Medulla oblongata (tissue), 1 donor: ENCODE results near the gene GREM2.
A peak's percentile ranks its signal among the peaks of the same experiment; 100 is the strongest.

ENCODE experiments used
- DNase-seq: peaks from one replicate; pipeline ENCODE4 v3.0.0-alpha.2; 2015; ENCODE audit errors: extremely low spot score

GREM2 gene

DNA sequence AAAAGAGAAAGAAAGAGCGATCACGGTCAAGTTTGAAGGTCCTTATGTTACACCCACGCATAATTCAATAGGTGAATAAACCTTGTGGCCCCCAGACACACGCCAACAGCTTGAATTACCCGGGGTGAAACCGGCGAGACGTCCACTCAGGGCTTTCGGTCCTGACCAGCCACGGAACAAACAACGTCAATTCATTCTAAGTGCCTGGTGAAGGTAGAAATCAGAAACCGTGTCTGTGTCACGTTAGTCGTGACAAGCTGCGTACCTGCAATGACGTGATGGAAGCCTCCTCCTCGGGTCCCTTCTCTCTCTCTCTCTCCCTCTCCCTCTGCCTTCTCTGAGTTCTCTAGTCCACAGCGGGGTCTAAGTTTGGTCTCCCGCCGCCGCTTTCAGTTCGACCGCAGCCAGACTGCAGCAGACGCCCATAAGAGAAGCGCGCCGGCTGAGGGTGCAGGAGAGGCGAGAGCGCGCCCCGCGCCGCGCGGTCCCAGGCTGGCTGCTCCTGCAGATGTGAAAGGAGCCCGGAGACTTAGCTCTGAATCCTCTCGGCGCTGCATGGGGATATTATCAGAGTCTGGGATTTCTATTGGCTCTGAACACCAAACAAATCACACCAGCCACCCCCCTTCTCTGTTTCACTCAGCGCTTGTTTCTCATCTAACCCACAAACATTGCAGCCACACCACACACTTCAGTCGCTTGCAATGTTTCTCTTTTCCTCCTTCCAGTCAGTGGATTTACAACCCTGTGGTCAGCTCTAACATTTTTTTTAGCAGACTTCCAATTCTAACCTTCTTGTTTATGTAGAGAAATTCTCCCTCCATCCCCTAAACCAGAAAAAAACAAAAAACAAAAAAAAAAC lies at the start of gene GREM2:
Gene GREM2 (minus strand): TSS at position 537 of the 862 bp plus-strand sequence. CDS start 118,680 bp downstream, outside the sequence.
- peak; percentile 40 for DNase-seq

DNA sequence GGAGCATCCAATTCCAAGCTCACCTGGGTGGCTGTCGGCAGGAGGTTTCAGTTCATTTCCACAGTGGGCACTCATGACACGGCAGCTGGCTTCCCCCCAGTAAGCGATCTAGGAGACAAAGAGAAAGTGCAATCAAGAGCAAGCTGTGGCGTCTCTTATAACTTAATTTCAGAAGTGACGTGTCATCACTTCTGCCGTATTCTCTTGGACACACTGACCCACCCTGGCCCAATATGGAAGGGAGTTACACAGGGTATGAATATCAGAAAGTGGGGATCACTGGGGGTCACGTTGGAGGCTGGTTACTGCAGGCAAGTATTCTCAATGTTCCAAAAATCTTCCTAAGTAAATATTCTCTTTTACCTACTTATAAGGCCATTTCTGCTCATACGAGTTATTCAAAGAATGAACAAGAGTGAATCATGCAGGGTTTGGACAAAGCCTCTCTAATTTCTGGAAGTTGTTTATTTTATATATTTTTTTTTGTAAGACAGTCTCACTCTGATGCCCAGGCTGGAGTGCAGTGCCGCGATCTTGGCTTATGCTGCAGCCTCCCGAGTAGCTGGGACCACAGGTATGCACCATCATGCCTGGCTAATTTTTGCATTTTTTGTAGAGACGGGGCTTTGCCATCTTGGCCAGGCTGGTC lies 46.5 kb upstream of the GREM2 start:
- no peak for DNase-seq

DNA sequence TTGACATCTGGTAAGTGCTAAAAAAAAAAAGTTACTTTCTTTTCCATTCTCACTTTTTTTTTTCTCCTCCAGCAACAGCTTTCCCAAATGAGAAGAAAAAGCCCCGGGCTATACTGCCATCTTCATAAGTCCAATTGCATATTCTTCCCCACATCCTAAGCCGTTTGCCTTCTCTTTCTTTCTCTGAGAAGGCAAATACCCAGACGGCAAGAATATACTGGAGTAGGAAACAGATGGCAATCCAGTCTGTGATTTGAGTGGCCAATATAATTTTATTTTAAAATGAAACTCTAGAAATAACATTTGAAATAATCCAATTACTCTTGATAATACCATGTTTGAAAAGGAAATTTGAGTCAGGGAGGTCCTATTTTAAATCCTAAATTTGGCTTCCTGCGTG lies 44.6 kb upstream of the GREM2 start:
- no peak for DNase-seq

DNA sequence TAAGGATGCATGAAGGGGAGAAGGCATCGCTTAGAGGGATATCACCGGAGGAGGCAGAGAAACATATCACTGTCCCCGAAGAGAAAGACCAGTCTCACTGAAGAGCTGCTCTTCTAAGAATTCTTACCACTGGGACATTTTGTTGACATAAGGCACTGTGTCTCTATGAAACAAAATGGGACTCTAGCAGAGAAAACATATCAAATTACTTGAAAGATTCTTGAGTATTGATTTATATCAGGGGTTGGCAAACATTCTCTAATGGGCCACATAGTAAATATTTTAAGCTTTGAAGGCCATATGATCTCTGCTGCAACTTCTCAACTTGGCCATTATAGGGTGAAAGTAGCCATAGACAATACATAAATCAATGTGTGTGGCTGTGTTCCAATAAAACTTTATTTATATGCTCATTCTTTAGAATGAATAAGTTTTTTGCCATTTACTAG lies 41.0 kb upstream of the GREM2 start:
- DNase-seq, result no peak

DNA sequence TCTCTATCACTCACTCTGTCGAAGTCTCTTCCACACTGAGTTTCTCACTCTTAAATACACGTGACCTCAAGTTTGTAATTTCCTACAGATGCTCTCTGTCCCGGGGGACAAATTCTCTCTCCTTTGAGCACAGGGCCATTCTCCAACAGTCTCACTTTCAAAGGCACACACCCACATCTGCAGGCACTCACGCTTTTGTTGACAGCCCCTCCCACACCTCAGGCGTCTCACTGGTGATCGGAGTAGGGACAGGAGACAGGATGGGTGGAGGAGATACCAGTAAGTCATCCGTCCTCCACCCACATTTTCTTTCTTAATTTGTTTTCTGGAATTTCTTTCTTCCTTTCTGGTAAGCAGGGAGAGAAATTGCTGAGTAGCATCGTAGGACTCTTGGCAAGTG lies 40.6 kb upstream of the GREM2 start:
- DNase-seq, result no peak

DNA sequence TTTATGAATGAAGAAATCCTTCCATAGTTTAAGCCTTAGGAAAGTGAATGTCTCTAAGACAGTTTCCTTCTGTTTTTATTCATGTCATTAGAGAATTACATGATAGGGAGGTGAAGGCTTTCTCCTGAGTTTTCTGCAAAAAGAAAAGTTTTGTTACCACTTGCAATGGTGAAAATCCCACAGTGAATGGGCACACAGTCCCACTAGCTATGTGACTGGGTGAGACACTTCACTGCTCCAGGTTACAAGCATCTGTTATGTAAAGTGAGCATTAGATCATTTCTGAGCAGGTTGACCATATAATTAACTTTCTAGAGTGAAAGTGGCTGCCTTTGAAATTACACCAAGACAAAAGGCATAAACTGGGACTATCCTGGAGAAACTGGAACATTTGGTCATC lies 38.9 kb upstream of the GREM2 start:
- DNase-seq, result no peak

DNA sequence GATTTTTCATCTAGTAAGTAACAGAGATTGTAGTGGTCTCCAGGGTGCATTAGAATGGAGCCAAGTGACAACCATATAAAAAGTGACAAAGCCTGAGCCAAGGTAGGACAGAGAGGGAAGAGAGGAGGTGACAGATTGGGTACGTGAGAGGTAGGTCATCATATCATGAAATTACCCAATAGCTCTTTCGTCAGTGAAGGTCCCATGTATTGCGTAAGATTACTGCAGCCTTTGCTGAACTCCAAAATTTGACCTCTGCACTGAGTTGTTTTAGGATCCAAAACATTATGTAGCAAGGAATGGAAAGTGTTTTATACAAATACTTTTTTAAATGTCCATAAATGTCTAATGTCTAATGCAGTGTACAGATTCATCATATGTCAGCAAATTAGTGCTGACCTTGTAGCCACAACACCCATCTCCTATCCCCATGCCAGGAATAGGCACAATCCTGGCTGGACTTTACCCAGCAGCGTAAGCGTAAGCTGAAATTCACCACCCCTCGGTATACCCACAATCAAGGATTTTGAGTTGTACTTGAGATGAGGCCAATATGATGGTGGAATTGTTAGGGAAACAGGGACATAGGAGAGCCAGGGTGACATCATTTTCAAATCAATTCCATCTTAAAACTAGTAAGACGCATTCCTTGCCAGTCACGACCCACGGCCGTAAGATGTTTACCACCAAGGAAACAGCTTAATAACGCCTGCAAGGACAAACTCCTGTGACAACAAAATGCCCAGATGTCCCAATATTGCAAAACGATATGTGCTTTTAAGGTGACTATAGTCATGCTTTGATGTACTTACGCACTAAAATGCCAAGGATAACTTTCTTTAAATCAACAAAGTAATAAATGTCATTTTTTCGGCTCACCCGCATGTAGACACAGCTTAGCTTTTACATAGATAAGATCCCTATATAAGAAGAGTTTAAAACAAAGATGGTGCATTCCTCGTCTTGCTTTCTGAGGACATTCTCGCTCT lies 38.1 kb upstream of the GREM2 start:
- DNase-seq, result no peak

DNA sequence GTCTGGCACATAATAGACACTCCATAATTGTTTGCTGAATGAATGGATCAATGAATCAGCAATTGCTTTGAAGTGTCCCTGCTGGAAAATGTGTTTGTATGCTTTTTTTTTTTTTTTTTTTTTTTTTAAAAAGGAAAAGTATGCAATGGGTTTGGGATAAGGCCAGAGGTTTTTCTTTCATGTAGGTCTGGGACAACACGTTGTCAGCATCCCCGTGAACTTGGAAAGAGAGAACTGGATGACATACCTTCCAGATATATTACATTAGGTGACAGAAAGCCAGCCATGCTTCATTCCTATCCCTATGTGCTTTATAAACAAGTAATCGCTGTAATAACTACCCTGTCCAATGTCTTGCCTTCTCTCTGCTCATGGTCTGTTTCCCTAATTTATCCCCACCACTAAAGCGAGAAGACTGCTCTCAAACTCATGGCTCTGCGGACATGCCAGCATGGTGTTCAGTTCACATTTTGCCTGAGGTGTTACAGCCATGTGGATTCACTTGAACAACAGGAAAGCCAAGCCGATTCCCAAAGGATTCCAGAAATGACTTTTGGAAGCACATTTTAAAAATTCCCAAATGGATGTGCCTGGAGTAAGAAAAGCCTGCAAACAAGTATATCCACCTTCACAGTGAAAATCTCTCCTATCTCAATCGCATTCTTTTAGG lies 34.8 kb upstream of the GREM2 start:
- no peak for DNase-seq

DNA sequence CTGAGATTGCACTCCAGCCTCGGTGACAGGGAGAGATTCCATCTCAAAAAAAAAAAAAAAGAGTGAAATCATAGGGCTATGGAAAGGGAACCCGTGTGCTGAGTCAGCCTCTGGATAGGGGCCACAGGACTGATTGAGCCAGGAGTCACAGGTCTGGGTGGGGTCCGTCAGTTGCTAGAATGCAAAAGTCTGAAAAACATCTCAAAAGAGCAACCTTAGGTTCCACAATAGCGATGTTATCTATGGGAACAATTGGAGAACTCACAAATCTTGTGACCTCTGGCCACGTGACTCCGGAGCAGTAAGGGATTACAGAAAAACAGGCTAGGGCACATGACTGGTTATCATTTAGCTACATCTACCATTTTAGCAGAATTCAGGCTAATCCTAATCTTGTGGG lies 32.8 kb upstream of the GREM2 start:
- no peak for DNase-seq

DNA sequence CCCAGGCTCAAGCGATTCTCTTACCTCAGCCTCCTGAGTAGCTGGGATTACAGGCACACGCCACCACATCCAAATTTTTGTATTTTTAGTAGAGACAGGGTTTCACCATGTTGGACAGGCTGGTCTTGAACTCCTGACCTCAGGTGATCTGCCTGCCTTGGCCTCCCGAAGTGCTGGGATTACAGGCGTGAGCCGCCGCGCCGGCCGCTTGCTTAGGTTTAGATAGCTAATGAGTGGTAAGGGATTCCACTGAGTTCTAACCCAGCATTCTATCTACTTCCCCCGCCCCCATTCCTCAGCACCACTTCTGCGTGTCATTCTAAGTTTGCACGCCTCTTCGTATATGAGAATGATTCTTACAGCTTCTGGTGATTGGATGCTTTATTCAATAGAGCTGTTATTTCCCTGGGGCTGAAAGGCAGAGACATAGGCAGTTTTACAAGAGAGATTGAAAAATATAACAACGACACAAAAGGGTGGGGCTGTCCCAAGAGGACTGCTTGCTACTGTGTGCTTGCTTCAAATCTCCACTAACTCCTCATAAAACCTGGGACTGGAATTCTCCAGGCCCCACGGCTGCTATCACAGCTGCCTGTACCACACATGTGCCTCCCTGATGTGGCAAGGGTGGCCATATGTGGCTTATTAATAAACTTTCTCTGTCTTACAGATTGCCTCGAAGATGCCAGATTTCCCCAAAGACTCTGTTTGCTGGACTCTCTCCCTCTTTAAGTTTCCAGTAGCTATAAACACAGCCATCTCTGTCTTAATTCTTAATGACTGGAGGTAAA lies 23.7 kb upstream of the GREM2 start:
- no peak for DNase-seq

DNA sequence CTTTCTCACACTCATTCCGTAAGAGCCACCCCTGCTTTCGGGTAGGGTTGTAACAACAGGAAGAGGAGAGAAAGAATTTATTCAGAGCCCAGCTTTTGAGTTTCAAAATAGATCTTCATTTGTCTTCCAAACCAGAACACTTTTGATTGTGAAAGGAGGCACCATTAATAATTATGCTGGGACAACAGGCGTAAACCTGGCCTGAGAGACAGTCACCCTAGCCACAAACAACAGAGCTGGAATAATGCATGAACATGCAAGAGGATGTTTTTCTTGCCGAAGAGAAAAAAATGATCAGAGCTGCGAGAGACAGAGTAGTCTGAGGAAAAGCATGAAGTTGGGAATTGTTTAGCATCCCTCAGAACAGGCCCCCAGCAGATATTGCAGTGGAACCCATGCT lies 18.5 kb upstream of the GREM2 start:
- DNase-seq, result no peak

DNA sequence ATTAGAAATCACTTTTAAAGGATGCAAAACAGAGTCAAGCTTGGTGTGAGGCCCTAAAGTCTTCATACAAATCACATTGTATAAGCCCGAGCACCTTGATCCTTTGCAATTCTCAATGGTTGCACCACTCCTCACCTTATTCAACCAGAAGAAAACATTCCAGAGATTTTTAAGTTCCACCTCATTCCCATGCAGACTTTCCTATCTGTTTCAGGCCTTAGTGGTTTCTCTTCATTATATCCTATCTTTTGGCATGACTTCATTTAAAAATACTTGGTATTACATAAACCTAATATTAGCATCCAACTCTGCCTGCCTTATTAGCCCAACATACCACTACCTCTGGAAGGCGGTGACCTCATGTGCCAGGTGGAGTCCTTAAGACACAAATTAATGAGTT lies 9.3 kb upstream of the GREM2 start:
- no peak for DNase-seq

DNA sequence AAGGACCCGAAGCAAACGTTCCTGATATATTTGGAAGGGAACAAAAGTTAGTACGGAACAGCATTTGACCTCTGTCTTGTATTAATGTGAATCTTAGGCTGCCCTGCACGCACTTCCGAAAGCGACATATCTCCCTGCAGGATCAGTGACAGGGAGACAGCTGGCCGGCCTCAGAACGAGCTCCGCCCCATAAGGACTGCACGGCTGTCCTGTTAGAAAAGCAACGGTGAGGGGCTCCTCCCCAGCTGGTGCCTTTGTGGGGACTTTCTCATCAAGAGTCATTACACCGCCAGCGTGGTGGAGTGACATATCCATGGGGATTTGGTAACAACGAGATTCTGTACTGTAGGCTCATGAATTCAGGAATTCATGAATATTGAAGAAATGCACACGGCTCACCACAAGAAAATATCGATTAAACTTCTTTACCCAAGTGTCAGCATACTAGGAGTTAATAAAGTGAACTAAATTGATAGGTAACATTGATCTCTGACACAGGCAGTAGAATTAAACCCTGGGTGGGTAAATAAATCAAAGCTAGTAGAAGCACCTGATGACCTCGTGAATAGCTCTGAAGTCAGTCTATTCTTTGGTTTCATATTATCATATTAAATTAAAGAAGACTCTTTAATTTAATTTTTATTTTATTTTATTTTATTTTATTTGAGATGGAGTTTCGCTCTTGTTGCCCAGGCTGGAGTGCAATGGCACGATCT lies 8.1 kb upstream of the GREM2 start:
- no peak for DNase-seq

DNA sequence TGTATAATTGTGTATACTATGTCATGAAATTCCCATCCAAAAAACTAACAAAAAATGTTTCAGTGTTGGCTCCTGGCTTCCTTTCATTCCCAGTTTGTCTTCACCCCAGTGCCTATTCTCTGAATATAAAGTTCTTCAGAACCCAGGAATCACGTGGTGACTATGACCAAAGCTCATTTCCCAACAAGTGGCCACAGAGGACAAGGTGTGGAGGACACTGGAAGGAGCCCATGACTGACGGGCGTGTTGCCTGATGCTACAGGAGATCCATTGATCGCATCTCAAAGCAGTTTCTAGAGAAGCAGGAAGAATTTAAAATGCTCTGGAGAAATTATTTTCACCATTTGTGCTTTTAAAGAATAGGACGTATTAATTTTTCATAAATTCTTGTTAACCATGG lies 7.4 kb upstream of the GREM2 start:
- DNase-seq, result no peak

DNA sequence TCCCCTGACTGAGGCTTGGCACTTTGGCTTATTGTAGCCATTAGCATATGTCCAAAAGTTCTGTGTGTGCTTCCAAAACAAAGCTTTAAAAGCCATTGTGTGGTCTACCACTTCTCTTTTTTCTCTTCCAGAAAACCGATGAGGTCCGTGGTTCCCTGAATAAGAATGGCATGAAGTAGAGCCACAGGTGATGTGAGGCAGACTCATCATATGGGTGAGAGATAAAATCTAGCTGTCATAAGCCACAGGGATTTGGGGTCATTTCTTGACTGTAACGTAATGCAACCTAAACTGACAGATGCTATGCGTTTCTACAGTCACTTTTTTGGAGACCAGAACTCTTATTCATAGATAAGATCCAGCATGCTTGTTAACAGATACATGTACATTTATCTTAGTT lies 7.0 kb upstream of the GREM2 start:
- DNase-seq, result no peak

DNA sequence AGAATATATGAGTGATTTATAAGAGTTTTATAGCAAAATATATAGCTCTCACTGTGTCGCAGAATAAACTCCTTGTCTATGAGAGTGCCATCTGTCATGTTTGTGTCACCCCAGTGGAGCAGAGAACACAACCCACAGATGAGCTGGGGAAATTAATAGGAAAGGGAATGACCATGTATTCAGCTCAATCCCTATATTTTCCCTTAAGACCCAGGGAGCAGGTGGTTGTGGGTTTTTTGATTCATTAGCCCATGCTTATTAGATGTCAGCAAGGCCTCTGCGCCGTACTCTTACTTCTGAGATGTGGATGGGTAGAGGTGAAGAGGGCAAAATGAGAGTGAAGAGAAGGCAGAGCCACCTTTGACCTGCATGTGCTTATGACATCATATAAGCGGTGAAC lies 4.1 kb upstream of the GREM2 start:
- DNase-seq, result no peak

DNA sequence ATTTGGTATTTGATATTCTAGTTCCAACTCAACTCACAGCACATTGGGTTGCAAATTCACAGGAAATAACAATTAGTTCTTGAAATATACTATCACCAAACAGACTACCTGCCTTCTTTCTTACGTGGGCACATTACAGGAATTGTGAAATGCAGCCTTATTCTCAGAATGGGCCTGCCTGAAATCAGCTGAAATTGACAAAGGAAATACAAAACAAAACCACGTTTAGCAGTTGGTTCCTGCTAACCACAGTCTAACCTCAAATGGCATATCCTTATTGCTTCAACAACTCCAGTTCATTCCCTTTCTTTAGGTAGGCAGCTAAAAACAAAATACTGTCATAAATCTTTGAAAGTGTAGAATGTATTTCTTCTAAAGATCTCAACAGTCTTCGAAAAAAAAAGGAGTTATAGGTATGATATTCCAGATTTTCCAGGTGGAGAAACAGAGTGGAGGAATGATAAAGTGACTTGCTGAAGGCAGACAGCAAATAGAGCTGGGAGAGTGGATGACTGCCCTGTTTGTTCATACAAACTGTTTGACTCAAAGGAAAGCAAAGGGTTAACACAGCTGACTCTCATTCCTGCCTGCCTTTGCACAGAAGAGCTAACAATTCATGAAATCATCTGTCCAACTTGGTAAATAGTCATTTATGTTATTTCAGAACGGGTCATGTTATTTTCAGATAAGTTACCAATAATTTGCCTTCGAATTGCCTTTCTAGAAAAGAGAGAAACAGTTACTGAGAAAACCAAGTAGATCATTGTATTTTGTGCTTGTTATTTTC lies 1.6 kb upstream of the GREM2 start:
- no peak for DNase-seq

DNA sequence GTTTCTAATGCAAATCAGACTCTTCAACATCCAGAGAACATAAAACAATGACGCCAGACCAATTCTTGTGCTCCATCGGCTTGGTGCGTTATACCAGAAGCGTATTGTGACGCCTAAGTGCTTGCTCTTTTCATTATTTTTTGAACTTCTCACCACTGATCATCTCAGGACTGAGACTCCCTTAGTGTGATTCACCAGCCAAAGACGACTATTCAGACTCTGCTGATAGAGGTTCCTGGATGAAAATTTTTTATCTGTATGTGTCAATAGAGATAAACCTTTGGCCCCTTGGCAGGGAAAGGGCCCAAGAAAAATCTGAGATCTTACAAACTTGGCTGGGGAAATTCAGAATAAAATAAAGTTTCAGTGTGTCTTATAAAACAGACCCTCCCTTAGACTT lies 856 bp upstream of the GREM2 start:
- DNase-seq, result no peak

DNA sequence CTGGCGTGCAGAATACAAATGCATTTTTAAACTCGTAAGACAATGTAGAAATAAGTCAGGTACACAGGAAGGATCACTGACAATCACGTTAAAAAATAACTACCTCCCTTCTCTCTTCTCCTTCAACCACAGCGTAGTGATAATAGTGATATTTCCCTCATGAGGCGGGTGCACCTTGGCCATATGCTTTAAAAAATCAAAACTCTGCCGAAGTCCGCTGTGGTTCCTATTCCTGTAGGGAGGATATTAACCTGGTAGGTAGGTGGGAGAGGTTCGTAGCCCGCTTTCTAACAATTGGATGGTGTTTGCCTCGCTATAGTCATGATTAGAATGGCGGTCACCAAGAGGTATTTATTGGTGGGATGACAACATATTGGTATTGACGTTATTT lies 732 bp downstream of the GREM2 start:
- no peak for DNase-seq
